NCI-H2029 treated with DMSO at 0.1 percent for 48 hours (cell line): ENCODE results near the gene ATP5PD.

Experiments
- DNase-seq: peaks from one replicate; lab custom pipeline; 2025; lab: John Stamatoyannopoulos, UW

Gene ATP5PD

DNA sequence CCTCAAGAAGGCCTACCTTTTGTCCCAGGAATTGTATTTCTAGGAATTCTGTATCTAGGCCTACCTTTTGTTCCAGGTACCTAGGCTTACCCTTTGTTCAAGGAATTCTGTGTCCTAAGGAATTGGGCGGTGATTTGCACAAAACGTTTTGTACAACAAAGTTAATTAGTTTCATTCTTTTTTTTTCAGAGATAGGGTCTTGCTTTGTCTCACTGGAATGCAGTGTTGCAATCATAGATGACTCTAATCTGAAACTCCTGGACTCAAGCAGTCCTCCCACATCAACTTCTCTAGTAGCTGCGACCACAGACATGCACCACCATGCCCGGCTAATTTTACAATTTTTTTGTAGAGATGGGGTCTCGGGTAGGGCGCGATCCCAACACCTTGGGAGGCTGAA, 52.3 kb downstream of the ATP5PD start:
- DNase-seq = no peak

DNA sequence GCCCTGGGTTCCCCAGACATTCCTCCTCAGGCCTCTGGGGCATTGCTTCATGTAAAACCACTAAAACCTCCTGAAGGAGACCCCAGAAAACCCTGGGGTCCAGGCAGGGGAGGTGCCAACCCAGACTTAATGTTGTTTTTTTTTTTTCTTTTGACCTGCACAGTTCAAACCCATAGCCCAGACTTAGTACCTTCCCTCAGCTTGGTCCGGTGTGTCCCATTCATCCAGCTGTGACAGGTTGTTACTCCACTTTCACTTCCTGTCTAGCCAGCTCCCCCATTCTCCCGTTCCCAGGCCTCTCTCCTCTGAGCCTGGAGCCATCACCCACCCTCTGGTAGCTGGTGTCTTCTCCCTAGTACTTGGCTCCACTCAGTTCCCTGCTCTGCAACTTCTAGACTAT, 54.5 kb downstream of the ATP5PD start:
- no peak for DNase-seq

DNA sequence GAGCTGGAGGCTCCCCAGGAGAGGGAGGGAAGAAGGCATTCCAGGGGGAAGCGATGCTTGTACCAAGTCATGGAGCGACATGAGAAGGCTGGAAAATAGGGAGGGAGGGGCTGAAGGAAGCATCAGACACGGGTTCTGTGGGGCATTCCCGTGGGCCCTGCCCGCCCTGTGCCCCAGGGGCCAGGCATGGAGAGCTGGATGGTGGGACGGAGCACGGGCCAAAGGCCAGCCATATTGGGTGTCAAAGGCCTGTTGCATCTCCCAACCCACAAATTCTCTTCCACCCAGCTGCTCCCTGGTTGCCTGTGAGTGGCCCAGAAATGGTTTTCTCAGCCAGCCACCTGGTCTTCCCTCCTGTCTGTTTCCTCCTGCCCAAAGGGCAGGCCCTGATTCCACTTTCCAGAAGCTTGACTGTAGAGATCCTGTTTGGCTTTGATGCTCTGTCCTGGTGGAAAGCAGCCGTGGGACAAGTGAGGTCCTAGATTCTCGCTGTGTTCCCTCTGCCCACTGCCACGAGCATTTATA, 56.1 kb downstream of the ATP5PD start:
- DNase-seq = no peak
